GM21528 (cell line): ENCODE data around the gene CFAP58.
A peak's percentile ranks its signal among the peaks of the same experiment; 100 is the strongest.

Experiments
- ATAC-seq: cut with Tn5 transposase; IDR thresholded peaks from one replicate; pipeline ENCODE4 v1.9.1; 2021; ENCODE audit warnings: mild to moderate bottlenecking, moderate library complexity; ENCODE audit not compliant: unreplicated experiment, low FRiP score

Gene CFAP58

DNA sequence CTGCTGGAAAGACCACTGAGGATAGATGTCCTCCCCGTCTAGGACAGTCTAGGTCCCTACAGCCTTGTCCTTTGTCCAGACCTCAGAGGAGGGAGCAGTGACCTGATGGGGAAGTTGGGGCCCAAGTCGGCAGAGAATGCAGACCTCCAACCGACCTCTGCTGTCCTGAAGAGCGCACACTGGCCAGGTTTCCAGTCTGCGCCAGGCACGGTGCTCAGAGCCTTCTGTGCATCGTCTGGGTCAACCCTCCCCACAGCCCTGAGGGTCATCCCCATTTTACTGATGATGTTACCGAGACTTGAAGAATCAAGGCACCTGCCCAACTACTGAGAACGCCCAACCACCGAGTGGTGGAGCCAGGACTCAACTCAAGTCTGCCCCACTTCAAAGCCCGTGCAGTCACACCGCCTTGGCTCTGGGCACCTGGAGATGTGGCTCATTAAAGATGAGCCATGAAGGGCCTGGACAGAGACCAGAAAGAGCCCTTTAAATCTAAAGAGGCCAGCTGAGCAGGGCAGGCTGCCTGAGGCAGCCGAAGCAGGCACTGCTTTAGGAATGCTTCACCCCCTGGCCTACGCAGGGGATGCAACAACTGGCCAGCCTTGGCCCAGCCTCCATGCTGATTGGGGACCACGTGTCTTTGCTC lies 19.8 kb upstream of the CFAP58 start:
- no peak for ATAC-seq

GRCh38 chr10:104334561-104334960 lies 19.1 kb upstream of the CFAP58 start:
- no peak for ATAC-seq

- no peak for ATAC-seq
Measured at GRCh38 chr10:104334965-104335650, 18.5 kb upstream of the CFAP58 start.

GRCh38 chr10:104336821-104337467 lies 16.7 kb upstream of the CFAP58 start:
- ATAC-seq, result peak; percentile 21

- peak; percentile 47 for ATAC-seq
Measured at GRCh38 chr10:104337521-104337984, 16.1 kb upstream of the CFAP58 start.

DNA sequence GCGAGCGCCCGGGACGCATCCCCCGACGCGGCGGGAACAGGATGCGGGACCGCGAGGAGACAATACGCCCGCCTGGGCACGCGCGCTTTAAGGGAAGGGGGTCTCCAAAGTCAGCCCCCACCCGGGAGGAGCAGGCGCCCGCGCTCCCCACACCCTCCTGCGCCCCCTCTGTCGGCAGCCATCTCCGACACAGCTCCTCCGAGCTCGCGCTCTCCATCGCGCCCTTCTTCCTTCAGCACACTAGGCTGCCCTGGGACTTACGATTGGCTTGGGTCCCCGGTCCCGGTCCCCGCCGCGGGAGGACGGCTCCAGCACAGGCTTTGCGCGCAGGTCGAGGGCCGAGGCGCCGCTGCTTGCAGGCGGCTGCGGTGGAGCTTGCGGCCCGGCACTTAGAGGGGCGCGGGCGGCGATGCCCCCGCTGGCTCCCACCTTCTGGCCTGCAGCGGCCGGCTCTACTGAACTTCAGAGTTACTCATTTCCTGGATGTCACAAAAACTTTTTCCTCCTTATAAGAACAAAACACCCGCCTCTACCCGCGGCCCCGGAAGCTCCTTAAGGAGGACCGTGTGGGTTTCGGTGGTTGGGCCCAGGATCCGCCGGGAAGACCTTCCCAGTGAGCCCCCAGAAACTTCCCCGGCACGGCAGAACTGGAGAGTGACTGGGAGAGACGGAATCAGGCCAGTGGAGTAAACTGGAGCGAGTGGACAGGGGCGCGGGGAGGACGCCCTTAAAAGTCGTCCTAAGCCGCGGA lies 15.5 kb upstream of the CFAP58 start, which contains the start of gene ITPRIP:
Gene ITPRIP, minus strand, starts transcription at position 481 of the 751 bp plus-strand sequence. CDS start 22,414 bp downstream, outside the sequence.
- peak; percentile 78 for ATAC-seq

DNA sequence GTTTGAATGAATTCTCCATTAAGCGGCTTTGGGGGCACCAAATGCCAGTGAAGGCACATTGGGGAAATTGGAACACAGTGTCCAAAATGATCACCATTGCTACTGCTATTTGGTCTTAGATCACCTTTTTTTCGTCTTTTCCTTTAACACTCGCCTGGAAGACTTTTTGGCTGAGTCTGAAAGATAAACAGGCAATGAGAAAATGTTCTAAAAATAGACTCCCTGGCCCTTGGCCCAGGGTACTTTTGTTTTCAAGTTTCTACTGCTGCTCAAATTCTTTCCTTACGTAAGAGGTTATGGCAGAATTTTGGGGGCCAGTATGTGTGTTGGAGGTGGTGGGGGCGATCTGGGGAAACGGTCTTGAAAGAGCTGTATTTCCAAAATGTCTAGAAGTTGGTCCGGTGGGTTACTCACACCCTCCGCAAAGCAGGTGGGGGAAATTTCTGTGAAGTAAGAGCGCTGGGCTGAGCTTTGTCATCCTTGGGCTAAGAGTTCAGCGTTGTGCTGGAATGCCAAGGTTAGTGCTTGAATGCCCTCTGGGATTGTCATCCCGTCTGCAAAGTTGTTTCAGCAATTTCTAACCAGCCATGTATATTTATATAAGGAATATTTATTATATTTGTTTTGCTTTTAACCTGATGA lies 14.0 kb upstream of the CFAP58 start:
- ATAC-seq, result no peak

- no peak for ATAC-seq
Measured at GRCh38 chr10:104340111-104340526, 13.5 kb upstream of the CFAP58 start.

- ATAC-seq, result no peak
Measured at GRCh38 chr10:104340641-104341040, 13.0 kb upstream of the CFAP58 start.

DNA sequence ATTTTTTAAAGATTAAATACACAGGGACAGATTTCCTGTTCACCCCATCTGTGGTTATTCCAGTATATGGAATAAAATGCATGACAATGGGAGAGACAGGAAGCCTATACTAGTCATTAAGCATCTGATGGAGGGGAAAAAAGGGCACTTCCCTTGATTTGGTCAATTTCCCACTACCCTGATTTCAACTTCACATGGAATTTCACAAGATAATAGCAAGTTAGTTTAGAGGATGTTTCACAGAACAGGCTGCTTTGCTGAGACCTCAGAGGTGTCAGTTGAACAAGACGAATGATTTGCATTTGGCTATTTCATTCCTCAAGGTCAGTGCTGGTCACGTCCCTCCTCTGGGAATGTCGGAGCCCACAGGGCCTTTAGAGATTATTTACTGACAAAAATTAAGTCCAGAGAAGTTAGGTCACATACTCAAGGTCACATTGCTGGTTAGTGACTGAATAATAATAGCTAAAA lies 10.7 kb upstream of the CFAP58 start:
- ATAC-seq, result no peak

GRCh38 chr10:104344219-104344618 lies 9.4 kb upstream of the CFAP58 start:
- no peak for ATAC-seq

DNA sequence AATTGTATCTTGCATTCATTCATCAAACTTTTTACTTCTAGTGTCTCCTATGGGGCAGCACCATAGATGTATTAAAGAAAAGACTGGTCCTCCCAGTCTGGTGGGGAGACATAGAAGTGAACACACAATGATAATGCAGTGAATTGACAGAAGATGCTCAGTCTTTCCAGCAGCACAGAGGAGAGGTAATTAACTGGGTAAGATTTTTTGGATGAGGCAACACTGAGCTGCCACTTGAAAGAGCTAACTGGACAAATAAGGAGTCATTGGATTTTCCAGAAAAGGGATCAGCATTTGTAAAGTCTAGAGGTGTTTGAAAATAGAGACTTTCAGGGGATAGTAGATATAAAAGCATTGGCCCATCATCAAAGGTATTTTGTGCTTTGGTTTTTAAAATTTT lies 8.1 kb upstream of the CFAP58 start:
- ATAC-seq, result no peak

- ATAC-seq, result no peak
Measured at GRCh38 chr10:104345941-104346340, 7.7 kb upstream of the CFAP58 start.

DNA sequence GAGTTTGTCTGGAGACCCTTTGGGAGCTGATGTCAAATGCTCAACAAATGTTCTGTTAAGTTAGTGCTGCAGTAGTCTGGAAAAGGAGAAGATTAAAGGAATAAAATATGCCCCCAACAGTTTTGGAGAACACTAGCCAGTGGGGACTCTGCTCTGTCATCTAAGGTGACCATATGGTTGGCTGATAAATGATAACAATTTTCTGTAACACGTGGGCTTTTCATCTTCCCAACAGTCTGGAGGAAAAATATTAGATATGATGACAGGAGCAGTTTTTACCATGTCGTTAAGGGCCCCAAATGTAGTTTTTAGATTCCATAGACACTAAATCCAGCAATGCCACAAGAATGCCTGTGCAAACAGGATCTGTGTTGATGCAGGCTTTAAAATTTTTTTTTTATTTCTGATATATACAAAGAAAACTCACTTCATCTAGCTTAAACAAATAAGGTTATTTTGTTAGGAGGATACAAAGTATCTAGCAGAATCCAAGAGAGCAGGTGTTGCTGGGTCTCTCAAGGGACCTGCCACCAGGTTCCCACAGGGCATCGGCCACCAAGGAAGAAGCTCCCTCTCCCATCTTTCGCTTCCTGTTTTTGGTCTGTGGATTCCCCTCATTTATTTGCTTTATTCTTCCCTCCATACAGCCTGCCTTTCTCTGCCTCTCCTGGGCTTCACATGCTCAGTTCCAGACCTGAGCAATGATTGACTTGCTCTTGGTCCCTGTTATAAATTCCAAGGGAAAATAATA lies 6.2 kb upstream of the CFAP58 start:
- no peak for ATAC-seq

GRCh38 chr10:104348601-104349000 lies 5.0 kb upstream of the CFAP58 start:
- ATAC-seq, result no peak

- ATAC-seq, result peak; percentile 52
Measured at GRCh38 chr10:104349623-104350126, 4.0 kb upstream of the CFAP58 start.

GRCh38 chr10:104350127-104350635 lies 3.5 kb upstream of the CFAP58 start:
- peak; percentile 58 for ATAC-seq

GRCh38 chr10:104351061-104351702 lies 2.5 kb upstream of the CFAP58 start:
- ATAC-seq, result no peak

- ATAC-seq, result no peak
Measured at GRCh38 chr10:104351919-104352318, 1.7 kb upstream of the CFAP58 start.
